NB4 (cell line): ENCODE data around the gene ECSIT.
"Not testable (repeated sequence)": the region's sequence is repeated elsewhere in the genome, so short reads cannot be mapped to it uniquely, and the experiment has no call there.

Experiments used
- DNase-seq: peaks from one replicate; pipeline ENCODE4 v3.0.0; 2010; ENCODE audit warnings: low read depth
- H3K4me3 ChIP-seq: one replicate; pipeline ENCODE4 v1.5.1; 2011; ENCODE audit warnings: mild to moderate bottlenecking, low read depth, low read length, moderate library complexity
- MYC ChIP-seq: IDR thresholded peaks from 2 replicates; pipeline ENCODE4 v1.6.1; 2011; ENCODE audit warnings: low read depth, low read length
- POLR2A ChIP-seq: IDR thresholded peaks from 2 replicates; pipeline ENCODE4 v1.6.1; 2011; ENCODE audit warnings: mild to moderate bottlenecking; ENCODE audit not compliant: insufficient read length; ENCODE audit errors: extremely low read depth
- TF ChIP-seq, protein P1 (sequence below): IDR thresholded peaks from one replicate; pipeline ENCODE4 v1.5.1; 2012; ENCODE audit warnings: low read depth, low read length
- TF ChIP-seq, protein P2 (sequence below): IDR thresholded peaks from 2 replicates; pipeline ENCODE4 v1.6.1; 2011; ENCODE audit warnings: low read depth, low read length

ECSIT gene

DNA sequence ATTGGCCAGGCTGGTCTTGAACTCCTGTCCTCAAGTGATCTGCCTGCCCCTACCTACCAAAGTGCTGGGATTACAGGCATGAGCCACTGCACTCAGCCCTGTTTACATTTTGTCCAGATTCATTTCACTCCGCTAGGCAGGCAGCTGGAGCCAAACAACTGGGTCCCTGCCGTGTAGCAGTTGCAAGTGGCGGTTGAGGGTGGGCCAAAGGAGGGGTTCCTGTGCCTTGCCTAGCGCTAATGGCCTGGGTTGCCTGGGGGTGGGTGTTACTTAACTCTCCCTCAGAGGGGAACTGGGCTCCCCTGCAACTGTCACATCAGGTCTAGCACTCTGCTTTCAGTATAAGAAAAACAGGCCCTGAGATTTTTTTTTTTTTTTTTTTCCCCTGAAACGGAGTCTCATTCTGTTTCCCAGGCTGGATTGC lies 41.1 kb upstream of the ECSIT start:
- TF ChIP-seq, protein P1, sequence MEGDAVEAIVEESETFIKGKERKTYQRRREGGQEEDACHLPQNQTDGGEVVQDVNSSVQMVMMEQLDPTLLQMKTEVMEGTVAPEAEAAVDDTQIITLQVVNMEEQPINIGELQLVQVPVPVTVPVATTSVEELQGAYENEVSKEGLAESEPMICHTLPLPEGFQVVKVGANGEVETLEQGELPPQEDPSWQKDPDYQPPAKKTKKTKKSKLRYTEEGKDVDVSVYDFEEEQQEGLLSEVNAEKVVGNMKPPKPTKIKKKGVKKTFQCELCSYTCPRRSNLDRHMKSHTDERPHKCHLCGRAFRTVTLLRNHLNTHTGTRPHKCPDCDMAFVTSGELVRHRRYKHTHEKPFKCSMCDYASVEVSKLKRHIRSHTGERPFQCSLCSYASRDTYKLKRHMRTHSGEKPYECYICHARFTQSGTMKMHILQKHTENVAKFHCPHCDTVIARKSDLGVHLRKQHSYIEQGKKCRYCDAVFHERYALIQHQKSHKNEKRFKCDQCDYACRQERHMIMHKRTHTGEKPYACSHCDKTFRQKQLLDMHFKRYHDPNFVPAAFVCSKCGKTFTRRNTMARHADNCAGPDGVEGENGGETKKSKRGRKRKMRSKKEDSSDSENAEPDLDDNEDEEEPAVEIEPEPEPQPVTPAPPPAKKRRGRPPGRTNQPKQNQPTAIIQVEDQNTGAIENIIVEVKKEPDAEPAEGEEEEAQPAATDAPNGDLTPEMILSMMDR = no peak
- TF ChIP-seq MYC (no peak), POLR2A (no peak)
- TF ChIP-seq, protein P2, sequence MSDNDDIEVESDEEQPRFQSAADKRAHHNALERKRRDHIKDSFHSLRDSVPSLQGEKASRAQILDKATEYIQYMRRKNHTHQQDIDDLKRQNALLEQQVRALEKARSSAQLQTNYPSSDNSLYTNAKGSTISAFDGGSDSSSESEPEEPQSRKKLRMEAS = no peak
- DNase-seq = peak; percentile 67
- no peak overlapping the region for H3K4me3 ChIP-seq

DNA sequence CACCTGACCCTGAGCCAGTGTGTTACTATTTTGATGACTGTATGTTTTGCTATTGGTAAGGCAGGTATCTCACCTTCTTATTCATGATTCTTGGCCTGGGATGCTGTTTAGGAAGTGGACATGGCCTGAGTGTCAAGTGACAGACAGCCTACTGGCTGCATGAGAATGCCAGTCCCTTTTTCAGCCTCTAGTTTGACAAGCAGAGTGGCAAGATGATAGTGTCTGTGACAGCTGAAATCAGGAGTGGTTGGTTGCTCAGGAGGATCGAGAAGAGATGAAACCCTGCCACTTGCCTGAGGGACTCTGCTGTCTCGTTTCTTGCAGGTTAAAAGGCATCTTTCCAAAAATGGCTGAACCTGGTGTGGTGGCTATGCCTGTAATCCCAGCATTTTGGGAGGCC lies 37.2 kb upstream of the ECSIT start:
- no peak for TF ChIP-seq MYC
- no peak for TF ChIP-seq POLR2A
- TF ChIP-seq, protein P1 = no peak
- TF ChIP-seq, protein P2 = no peak
- H3K4me3 ChIP-seq = no peak overlapping the region
- no peak for DNase-seq

DNA sequence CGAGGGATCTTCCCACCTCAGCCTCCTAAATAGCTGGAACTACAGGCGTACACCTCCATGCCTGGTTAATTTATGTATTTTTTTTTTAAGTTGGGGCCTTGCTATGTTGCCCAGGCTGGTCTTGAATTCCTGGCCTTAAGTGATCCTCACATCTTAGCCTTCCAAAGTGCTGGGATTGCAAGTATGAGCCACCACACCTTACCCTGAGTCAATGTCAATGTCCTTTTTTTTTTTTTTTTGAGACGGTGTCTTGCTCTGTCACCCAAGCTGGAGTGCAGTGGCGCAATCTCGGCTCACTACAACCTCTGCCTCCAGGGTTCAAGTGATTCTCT lies 36.7 kb upstream of the ECSIT start:
- H3K4me3 ChIP-seq, DNase-seq: not testable (repeated sequence)

DNA sequence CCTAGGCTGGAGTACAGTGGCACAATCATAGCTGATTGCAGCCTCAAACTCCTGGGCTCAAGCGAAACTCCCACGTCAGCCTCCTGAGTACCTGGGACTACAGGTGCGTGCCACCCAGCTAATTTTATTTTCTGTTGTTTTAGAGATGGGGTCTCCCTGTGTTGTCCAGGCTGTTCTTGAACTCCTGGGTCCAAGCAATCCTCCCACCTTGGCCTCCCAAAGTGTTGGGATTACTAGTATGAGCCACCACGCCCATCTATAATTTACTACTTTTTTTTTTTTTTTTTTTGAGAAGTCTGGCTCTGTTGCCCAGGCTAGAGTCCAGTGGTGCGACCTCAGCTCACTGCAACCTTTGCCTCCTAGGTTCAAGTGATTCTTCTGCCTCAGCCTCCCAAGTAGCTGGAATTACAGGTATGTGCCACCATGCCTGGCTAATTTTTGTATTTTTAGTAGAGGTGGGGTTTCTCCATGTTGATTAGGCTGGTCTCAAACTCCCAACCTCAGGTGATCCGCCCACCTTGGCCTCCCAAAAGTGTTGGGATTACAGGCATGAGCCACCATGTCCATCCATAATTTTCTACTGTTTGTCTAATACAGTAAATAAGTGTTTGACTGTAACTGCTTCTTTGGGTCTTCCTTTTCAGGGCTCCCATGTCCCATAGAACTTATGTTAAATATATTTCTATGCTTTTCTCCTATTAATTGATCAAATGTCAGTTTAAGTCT lies 35.3 kb upstream of the ECSIT start:
- not testable (repeated sequence) for DNase-seq, H3K4me3 ChIP-seq

DNA sequence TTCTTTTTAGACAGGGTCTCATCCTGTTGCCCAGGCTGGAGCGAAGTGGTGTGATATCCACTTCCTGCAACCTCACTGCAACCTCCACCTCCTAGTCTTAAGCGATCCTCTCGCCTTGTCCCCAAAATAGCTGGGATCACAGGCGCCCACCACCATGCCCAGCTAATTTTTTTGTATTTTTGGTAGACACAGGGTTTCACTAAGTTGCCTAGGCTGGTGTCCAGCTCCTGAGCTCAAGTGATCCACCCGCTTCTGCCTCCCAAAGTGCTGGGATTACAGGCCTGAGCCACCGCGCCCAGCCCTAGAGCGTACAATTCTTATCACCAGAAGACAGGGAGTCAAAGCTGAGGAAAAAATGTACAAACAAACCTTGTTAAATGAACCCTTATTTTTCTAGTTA lies 34.6 kb upstream of the ECSIT start:
- DNase-seq = no peak
- TF ChIP-seq, protein P2 = no peak
- TF ChIP-seq POLR2A = no peak
- TF ChIP-seq MYC = no peak
- TF ChIP-seq, protein P1 = no peak
- no peak overlapping the region for H3K4me3 ChIP-seq

DNA sequence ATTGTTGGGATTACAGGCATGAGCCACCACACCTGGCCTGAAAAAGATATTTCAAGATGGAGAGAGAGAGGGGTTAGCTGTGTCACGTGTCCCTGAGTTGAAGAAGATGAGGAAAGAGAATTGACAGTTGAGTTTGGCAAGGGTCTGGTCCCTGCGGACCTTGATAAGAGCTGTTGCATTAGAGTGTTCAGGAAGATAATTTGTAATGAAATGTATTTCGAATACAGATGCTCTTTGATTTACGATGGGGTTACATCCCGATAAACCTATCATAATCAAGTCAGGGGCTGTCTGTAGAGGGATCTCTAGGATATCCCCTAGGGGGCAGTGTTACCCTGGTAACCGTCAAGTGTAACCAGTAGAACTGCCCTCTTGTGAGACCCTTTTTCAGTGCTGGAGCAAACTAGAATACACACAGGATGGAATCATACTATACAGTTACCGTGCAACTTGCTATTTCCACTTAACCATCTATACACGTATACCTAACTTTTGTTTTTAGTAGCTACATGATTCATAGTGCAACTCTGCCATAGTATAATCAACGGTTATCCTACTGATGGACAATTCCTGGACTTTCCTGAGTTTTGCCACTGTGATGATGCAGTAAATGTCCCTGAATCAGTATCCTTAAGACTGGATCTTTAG lies 31.6 kb upstream of the ECSIT start:
- peak; percentile 91 for DNase-seq
- TF ChIP-seq POLR2A = no peak
- TF ChIP-seq, protein P2 = peak; percentile 20; the same call in 1 of the 2 replicates
- 0 out of 2 replicates have a peak, but pooled peaks have one; percentile 19 for TF ChIP-seq MYC
- TF ChIP-seq, protein P1 = peak; percentile 51
- no peak overlapping the region for H3K4me3 ChIP-seq
